ENCODE results near the gene ZSCAN22.

Gene ZSCAN22

GRCh38 chr19:58318297-58318696 is 8.5 kb upstream of the ZSCAN22 start:
- TF ChIP-seq CTCF (conservative IDR thresholded peaks at IDR 0.05): no peak
- H3K27ac ChIP-seq: no peak overlapping the region

GRCh38 chr19:58319241-58319640 is 7.6 kb upstream of the ZSCAN22 start:
- H3K27ac ChIP-seq: no peak overlapping the region
- TF ChIP-seq CTCF (conservative IDR thresholded peaks at IDR 0.05): no peak

GRCh38 chr19:58325311-58326022 is 1.3 kb upstream of the ZSCAN22 start:
- H3K27ac ChIP-seq: peak overlapping the region; percentile 87; the same call in 1 of the 2 replicates
- TF ChIP-seq CTCF (conservative IDR thresholded peaks at IDR 0.05): no peak

- no peak for TF ChIP-seq CTCF (conservative IDR thresholded peaks at IDR 0.05)
- H3K27ac ChIP-seq: peak overlapping the region; percentile 87
Measured at GRCh38 chr19:58326501-58326913, 287 bp upstream of the ZSCAN22 start.

GRCh38 chr19:58328999-58329398 is 2.2 kb downstream of the ZSCAN22 start:
- H3K27ac ChIP-seq: peak overlapping the region; percentile 87
- no peak for TF ChIP-seq CTCF (conservative IDR thresholded peaks at IDR 0.05)

- TF ChIP-seq CTCF (conservative IDR thresholded peaks at IDR 0.05): no peak
- no peak overlapping the region for H3K27ac ChIP-seq
Measured at GRCh38 chr19:58330458-58330857, 3.7 kb downstream of the ZSCAN22 start.

- H3K27ac ChIP-seq: no peak overlapping the region
- no peak for TF ChIP-seq CTCF (conservative IDR thresholded peaks at IDR 0.05)
Measured at GRCh38 chr19:58332697-58333096, 5.9 kb downstream of the ZSCAN22 start.

All from VCaP (cell line).